Spinal cord (tissue), 10 donors: ENCODE data around the gene CYB561D1. TPM values are rescaled to one million over a fixed set of nuclear protein-coding genes. Genes with fewer than 3 reads are reported as not detected.

Source experiments
- DNase-seq, 6 donors: peaks; one replicate each; pipeline versions ENCODE4 v3.0.0 to v3.0.0-alpha.2; 2013 to 2015; ENCODE audit warnings: low spot score in 6 of 6, low read depth in 4 of 6
- H3K27ac ChIP-seq: one replicate; pipeline ENCODE4 v1.5.1; 2013; ENCODE audit warnings: low read depth, low read length, control low read depth
- H3K27me3 ChIP-seq: one replicate; pipeline ENCODE4 v1.6.1; 2013; ENCODE audit warnings: low read length; ENCODE audit not compliant: control insufficient read depth, insufficient read depth
- H3K36me3 ChIP-seq: one replicate; pipeline ENCODE4 v1.6.1; 2013; ENCODE audit warnings: low read length; ENCODE audit not compliant: control insufficient read depth, insufficient read depth
- H3K4me1 ChIP-seq: one replicate; pipeline ENCODE4 v1.6.1; 2013; ENCODE audit warnings: low read length; ENCODE audit not compliant: control insufficient read depth, insufficient read depth
- H3K4me3 ChIP-seq: one replicate; pipeline ENCODE4 v1.5.1; 2013; ENCODE audit warnings: low read depth, low read length, control low read depth
- H3K9me3 ChIP-seq: one replicate; pipeline ENCODE4 v1.6.1; 2013; ENCODE audit warnings: low read length; ENCODE audit not compliant: control insufficient read depth, insufficient read depth
- WGBS: methylation state at CpG from one replicate; pipeline ENCODE4 v1.1.5; 2013; ENCODE audit warnings: missing lambda C conversion rate; ENCODE audit not compliant: insufficient coverage; 5-methylcytosine and 5-hydroxymethylcytosine counted together
- polyA plus RNA-seq, 2 donors: library from polyadenylated mRNA; unstranded; fragments of 120-200 nt; gene quantifications; one replicate each; pipeline ENCODE4 v1.2.1, GENCODE V29; 2013; ENCODE audit not compliant: insufficient read length in 2 of 2
- total RNA-seq, 2 donors: library from RNA; depleted of rRNA in 1 of 2; stranded (reverse); fragments of 120-200 nt in 1 of 2; fragments of >200 nt in 1 of 2; gene quantifications; one replicate each; pipeline versions ENCODE4 v1.2.3 to v1.2.4, GENCODE V29; 2013 to 2014
- donor health status: healthy.

CYB561D1 gene
- total and polyA plus RNA-seq, 4 donors = 4.7 to 8.5 (median 6.8) TPM

DNA sequence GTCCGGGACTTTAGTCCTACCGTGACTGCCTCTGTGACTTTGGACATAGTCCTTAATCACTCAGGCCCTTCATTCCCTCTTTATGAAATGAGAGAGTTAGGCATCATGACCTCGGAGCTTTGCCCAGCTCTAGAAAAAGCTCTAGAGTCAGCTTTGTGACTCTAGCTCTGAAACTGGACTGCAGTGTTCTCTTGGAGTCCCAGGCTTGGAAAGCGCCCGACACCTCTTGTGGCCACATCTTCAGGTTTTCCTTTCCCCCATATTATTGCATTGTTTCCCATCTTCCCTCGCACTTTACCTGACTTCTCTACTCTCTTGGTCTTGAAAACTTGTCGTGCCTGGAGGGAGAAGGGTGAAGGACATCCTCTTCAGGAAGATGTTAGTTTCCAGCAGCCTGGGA lies 28.1 kb downstream of the CYB561D1 start:
- H3K27me3 ChIP-seq = peaks cover 8% of the 10 kb centered on the region
- H3K9me3 ChIP-seq = no peaks in the 10 kb centered on the region
- 89% methylated on average over 2 of the region's 7 CpGs for WGBS
- peaks cover 9% of the 10 kb centered on the region for H3K4me1 ChIP-seq
- H3K4me3 ChIP-seq = no peak overlapping the region
- no peak for DNase-seq
- no peaks in the 10 kb centered on the region for H3K36me3 ChIP-seq
- no peak overlapping the region for H3K27ac ChIP-seq

DNA sequence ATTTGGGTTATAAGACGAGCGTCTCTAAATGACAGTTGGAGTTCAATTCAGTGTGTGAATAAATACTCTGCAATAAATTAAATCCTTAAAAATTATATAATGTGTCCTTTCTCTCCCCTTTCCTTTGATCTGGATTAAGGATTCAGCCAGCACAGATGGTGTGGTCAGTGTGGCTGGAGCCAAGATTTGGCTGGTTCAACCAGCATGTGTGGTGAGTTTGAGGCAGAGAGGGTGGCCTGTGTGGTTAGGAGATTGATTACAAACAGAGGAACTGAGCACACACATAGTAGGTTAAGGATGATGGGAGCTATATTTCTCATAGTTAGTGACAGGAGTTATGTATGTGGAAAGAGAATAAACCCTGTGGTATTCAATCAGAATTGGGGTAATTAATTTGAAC lies 29.8 kb downstream of the CYB561D1 start:
- Histone ChIP-seq H3K27ac (no peak overlapping the region), H3K4me3 (no peak overlapping the region), H3K4me1 (peaks cover 9% of the 10 kb centered on the region), H3K27me3 (peaks cover 13% of the 10 kb centered on the region), H3K36me3 (no peaks in the 10 kb centered on the region), H3K9me3 (no peaks in the 10 kb centered on the region)
- WGBS = no CpG with 5 or more reads among the region's 2 CpGs
- DNase-seq = no peak

DNA sequence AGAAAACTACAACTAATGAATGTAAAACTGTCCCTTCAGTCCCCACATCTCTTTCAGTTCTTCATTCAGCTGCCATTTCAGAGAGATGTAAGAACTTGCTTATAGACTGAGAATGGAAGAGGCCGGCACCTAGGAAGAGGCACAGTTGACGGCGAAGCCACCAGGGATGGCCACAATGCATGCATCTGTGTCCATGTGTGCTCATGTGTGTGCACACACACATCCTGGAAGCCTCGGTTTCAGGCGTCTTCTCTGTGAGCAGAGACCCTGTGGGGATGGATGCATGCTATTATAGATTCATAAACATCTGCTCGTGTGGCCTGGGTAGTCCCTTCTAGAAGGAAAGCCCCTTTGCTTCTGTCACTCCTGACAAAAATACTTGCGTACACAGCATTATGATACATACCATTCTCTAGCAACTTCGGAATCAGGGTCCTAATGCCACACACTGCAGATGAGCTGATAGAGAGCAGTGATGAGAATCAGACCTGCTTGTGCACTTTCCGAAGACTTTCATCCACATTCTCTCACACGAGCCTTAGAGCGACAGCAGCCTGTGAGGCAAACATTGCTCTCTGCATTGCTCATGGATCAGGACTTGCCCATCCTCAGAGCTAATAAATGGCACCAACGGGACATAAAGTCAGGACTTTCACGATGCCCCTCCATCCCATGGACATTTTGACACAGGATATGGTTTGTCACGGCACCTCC lies 33.4 kb downstream of the CYB561D1 start:
- DNase-seq = peak in 1 of 6 donors; percentile 82
- Histone ChIP-seq H3K4me1 (peaks cover 35% of the 10 kb centered on the region), H3K9me3 (no peaks in the 10 kb centered on the region), H3K27me3 (peaks cover 8% of the 10 kb centered on the region), H3K36me3 (no peaks in the 10 kb centered on the region), H3K27ac (no peak overlapping the region), H3K4me3 (no peak overlapping the region)
- WGBS = 77% methylated on average over 9 of the region's 14 CpGs

DNA sequence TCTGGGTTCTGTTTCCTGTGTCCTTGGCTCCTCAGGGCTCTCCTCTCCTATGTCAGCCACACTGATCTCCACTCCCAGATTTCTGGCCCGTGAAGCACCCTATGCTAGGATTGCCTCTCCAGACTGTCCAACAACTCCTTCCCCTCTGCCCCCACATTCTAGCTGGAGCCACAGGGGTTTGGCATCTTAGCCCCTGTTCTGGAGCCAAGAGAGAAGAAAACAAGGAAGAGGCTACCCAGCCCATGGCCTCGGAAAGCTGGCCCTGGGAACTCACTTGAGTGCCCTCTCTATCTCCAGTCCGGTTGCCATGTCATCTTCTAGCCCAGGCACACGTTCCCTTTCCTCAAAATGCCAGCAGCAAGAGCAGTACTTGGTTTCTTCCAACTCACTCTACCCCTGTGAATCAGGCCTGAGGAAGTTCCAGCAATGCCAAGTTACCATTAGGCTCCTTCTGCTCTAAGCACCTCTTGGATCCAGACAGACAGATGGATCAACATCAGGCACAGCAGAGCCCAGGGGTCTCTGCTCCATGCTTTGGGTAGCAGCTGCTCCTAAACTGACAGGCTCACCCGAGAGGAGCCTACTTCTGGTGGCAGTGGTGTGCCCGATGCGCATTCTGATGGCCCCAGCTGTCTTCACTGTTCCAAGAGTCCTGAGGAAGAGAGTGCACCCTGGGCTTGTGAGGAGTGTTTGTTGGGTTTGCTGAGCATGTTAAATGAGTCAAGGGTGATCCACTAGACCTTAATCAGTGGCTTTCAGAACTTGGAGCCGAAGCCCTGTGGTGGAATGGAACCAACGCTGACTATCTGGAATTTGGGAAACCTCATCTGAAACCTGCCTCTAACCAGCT lies 34.2 kb downstream of the CYB561D1 start:
- no peak for DNase-seq
- Histone ChIP-seq H3K27me3 (peaks cover 8% of the 10 kb centered on the region), H3K36me3 (no peaks in the 10 kb centered on the region), H3K4me1 (peaks cover 42% of the 10 kb centered on the region), H3K9me3 (no peaks in the 10 kb centered on the region), H3K4me3 (no peak overlapping the region), H3K27ac (no peak overlapping the region)
- 78% methylated on average over 8 of the region's 9 CpGs for WGBS

DNA sequence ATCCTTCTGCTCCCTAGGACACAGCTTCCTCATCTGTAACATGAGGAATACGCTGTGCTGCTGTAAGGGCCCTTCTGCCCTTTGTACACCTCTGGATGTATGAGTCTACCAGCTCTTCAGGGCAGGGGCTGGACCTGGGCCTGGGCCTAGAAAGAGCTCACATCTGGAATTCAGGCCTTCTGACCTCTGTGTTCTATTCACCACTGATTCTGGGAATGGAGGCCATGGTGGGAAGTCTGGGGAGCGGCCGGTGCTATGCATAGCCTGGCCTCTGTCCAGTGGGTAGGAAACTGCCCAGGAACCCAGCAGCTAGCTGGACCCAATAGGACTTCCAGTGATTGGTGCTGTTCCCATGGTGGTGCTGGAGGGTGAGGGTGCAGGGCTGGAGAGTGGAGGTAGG lies 34.8 kb downstream of the CYB561D1 start:
- Histone ChIP-seq H3K36me3 (no peaks in the 10 kb centered on the region), H3K27me3 (peaks cover 10% of the 10 kb centered on the region), H3K4me1 (peaks cover 42% of the 10 kb centered on the region), H3K27ac (no peak overlapping the region), H3K9me3 (no peaks in the 10 kb centered on the region), H3K4me3 (no peak overlapping the region)
- no peak for DNase-seq
- 82% methylated on average over 3 of the region's 3 CpGs for WGBS

DNA sequence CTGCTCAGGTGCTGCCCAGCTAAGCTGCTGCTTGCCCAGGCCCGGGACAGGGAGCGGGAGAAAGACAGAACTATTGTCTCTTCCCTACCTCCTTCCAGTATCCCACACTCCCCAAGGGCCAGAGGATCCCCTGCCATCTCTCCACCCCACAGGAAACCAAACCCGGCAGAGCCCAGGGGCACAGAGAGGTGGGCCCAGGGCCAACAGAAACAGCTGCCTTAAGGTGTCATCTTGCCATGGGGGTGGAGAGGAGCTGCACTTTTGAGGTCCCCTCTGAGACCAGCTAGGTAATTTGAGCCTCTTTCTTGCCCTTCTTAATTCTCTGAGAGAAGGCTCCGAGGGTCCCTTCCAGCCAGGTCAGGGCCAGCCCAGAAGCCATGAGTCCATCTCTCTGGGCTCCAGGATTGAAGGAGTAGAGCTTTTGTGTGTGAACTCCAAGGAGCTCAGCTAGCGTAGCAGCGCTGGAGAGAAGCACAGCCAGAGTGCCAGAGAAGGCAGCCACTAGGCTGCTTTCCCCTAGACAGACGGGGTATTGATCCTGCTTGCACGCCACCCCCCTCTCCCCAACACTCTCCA lies 36.1 kb downstream of the CYB561D1 start:
- no peak for DNase-seq
- Histone ChIP-seq H3K4me1 (peaks cover 42% of the 10 kb centered on the region), H3K27ac (peak overlapping the region; percentile 35), H3K27me3 (peaks cover 12% of the 10 kb centered on the region), H3K4me3 (no peak overlapping the region), H3K9me3 (no peaks in the 10 kb centered on the region), H3K36me3 (no peaks in the 10 kb centered on the region)
- 29% methylated on average over 6 of the region's 8 CpGs for WGBS

DNA sequence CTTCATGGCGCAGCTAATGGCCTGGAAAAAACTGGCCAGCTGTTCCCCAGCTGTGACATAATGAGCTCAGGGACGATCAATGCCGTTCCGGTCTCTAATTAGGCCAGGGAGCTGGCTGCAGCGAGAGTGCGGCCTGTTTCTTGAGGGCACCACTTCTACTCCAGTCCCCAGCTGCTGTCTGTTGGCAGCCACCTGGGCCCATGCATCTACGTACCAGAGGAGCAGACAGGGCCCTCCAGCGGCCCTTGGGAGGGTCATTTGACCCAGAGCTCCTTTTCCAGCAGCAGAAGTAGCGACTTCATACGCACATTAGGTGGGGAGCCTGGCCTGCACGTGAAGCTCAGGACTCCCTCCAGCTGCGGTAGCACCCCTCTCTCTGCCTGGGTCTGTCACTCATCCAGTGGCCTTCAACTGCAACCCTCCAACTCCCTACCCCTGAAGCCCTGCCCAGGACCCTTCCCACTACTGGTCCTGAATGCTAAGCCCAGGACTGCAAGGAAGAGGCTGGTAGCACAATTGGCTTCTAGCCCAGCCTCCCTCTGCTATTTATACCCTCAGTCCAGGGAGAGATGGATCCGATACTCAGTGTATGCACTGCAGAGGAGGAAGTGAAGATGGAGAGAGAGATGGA lies 36.7 kb downstream of the CYB561D1 start:
- Histone ChIP-seq H3K4me1 (peaks cover 45% of the 10 kb centered on the region), H3K27ac (peak overlapping the region; percentile 35), H3K27me3 (peaks cover 12% of the 10 kb centered on the region), H3K36me3 (no peaks in the 10 kb centered on the region), H3K9me3 (no peaks in the 10 kb centered on the region), H3K4me3 (no peak overlapping the region)
- WGBS = 27% methylated on average over 12 of the region's 13 CpGs
- DNase-seq = peak in 3 of 6 donors; percentile 55 to 91 (median 81)

DNA sequence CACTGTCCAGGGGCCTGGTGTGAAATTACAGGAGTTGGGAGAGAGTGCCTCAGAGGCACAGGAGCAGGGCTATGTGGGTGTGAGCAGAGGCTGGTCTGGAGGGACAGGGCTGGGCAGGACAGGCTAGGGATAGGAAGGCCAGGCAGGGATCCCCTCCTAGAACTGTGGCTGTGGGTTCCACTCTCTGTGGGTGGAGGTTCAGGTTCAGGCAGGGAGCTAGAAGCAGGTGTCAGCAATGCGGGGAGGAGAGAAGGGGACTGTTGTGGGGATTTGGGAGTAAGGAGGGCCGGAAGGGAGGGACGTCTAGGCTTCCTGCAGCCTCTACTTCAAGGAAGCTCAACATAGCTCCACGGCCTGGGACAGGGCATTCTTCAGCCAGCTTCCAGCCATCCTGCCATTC lies 37.5 kb downstream of the CYB561D1 start:
- no peak for DNase-seq
- H3K27me3 ChIP-seq = peaks cover 12% of the 10 kb centered on the region
- no peak overlapping the region for H3K4me3 ChIP-seq
- no peak overlapping the region for H3K27ac ChIP-seq
- WGBS = 71% methylated on average over 2 of the region's 4 CpGs
- H3K4me1 ChIP-seq = peaks cover 53% of the 10 kb centered on the region
- no peaks in the 10 kb centered on the region for H3K9me3 ChIP-seq
- no peaks in the 10 kb centered on the region for H3K36me3 ChIP-seq

DNA sequence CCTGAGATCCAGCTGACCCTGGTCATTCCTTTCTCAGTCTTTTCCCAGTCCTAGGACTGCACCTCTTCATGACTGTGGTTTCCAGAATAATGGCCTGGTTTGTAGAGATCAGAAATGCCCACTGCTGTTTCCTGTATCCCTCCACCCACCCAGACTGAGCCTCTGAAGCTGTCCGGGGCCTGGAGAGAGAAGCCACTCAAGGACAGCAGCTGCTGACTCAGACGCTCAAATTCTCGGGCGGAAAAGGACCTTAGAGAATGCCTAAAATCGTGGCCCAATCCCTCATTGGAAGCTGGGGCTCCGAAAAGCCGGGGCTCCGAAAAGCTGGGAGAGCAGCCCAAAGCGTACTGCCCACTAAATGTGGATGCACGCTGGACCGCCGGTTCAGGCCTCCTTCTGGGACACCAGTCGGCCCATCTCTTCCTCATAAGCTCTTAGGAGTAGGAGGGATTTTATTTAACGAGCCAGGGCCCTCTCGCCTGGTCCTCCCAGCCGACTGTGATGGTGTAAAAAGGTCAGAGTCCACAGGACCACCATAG lies 38.0 kb downstream of the CYB561D1 start:
- peaks cover 12% of the 10 kb centered on the region for H3K27me3 ChIP-seq
- H3K27ac ChIP-seq = no peak overlapping the region
- DNase-seq = no peak
- H3K4me3 ChIP-seq = peak overlapping the region; percentile 1
- WGBS = 54% methylated on average over 11 of the region's 16 CpGs
- peaks cover 57% of the 10 kb centered on the region for H3K4me1 ChIP-seq
- H3K36me3 ChIP-seq = no peaks in the 10 kb centered on the region
- no peaks in the 10 kb centered on the region for H3K9me3 ChIP-seq
